Superior temporal gyrus (tissue), 1 donor: ENCODE measurements around the gene ADCY9.
"Not testable (repeated sequence)": the region's sequence is repeated elsewhere in the genome, so short reads cannot be mapped to it uniquely, and the experiment has no call there.

Experiments
- DNase-seq: peaks from one replicate; pipeline ENCODE4 v3.0.0-alpha.2; 2016; ENCODE audit errors: extremely low spot score

The ADCY9 gene

DNA sequence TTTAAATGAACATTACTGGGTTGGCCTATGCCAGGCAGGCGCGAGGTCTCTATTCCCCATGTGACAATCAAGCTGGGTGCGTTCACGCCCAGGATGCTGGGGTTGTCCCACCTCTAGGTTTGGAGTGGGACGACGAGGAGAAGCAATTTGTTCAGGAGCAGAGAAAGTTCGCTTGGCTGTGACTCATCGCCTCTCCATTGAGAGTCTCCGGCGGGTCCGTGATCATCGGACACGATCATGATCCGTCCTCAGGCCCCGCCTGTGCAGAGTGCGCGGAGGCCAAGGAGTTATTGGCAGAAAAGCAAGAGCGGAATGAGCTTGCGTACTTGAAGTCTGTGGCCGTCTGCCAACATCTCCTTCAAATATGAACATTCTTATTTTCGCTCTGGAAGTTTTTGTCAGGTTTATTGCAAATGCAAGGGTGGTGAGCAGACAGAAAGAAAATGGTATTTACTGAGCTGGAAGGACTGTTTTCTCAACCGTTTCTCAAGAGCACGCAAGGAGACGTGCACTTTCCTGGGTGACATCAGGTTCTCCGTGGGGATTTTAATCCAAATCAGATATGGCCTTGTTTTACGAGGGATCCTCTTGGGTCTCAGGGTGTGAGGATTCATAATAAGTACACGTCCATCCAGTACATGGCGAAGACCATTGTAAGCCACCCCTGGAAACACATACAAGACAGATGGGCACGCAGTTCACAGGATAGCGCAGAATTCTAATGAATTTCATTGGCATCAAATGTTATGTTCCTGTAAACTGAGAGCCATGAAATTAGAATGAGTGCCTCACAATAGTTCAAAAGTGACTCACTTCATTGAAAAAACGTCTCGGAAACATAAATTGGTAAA is 165.7 kb downstream of the ADCY9 start:
- DNase-seq: no peak

- no peak for DNase-seq
Measured at GRCh38 chr16:3949946-3950342, 166.3 kb downstream of the ADCY9 start.

DNA sequence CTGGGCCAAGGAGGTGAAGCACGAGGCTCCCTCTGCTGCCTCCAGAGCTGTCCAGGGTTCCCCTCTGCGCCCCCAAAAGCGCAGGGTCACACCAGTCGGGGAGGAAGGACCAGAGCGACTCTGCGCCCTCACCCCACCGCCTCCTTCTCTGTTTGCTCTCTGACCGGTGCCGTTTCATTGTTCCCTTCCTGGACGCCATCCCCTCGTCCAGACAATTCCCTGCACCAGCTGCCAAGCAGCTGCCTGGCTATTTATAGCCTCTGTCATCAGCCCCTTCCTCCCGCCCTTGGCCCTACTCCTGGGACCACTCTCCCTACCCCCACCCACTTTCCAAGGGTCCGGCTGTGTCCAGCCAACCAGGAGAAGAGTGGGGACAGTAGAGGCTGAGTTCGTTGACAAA is 167.0 kb downstream of the ADCY9 start:
- DNase-seq: no peak

DNA sequence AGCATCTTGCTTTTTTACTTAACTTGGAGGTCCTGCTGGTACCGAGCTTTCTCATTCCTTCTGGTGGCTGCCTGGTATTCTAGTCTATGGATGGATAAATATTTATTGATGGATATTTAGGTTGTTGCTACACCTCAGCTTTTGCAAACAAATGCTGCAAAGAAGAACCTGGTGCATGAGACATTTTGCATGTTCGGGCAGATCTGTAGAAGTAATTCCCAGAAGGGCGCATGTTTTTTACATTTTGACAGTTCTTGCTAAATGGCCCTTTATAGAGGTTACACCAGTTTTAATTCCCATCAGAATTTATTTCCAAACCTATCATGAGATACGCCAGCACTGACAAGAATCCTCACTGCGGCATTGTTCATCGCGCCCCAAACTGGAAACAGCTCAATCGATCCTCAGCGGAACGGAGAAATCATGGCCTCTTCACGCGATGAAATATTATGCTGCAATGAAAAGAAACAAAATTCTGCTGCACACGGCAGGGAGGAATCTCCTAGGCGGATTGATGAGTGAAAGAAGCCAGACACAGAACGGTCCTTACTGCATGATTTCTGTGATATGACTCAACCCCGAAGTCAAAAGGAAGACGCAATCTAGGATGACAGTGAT is 167.8 kb downstream of the ADCY9 start:
- DNase-seq: no peak

DNA sequence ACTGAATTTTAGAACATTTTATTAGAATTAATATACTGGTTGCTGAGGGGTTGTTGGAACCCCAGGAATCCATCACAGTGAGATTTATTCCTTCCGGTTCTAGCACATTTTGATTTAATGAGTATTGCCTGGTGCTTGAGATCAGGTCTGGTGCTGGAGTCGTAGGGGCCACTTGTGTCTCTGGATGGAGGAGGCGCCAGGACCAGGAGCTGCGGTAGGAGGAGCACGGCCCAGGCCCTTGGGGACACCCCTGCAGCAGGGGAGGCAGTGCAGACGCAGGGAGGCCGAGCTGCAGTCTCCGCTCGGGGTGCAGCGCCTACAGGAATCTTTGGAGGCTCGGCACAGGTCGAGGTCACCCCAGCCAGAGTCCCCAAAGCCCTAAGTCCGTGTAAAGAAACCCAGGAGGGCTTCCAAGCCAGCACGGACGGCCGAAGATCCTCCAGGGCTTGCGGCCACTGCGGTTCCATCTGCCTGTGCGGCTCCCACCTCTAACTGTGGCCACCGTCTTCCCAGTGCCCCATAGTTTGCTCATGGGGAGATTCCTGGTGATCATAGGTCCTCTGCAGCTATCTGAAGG is 169.6 kb downstream of the ADCY9 start:
- no peak for DNase-seq

- DNase-seq: no peak
Measured at GRCh38 chr16:3945751-3946603, 170.3 kb downstream of the ADCY9 start.

DNA sequence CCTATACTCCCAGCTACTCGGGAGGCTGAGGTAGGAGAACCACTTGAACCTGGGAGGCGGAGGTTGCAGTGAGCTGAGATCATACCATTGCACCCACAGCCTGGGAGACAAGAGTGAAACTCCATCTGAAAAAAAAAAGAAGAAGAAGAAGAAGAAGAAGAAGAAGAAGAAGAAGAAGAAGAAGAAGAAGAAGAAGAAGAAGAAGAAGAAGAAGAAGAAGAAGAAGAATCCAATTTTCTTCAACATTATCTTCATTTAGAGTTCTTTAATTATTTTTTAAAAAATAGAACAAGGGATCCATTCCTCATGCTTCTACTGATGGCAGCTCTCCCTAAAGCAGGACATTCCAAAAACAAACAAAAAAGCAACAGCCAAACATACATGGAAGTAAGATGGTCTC is 171.8 kb downstream of the ADCY9 start:
- not testable (repeated sequence) for DNase-seq

GRCh38 chr16:3942146-3942545 is 174.1 kb downstream of the ADCY9 start:
- not testable (repeated sequence) for DNase-seq

DNA sequence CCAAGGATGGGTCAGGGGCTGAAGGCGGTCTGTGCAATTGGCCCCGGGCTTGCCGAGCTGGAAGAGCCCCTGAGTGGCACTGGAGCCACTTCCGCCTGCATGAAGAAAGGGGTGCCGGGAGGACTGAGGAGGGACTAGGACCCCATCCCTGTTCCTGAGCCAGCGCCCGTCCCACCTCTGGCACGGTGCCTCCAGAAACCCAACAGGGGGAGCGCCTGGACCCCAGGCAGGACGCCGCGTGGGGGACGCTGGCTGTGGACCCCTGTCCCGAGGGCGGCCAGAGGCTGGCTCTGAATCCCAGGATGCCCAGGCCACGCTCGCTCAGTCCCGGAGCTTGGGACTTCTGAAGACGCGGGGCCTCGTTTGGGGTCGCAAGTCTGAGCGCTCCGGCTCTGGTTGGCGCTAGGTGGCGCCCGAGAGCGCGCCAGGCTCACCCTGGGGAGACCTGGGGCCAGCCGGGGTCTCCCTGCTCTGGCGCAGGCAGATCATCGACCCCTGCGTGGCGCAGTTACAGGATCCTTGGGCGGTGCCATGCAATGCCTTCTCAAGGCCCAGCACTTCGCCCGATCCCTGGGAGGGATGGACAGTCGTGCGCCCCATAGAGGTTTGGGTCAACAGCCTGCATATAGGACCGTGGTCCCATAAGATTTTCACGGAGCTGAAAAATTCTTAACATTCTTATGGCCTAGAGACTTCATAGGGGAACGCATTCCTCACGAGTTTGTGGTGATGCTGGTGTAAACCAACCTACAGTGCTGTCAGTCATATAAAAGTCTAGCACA is 177.2 kb downstream of the ADCY9 start:
- no peak for DNase-seq

DNA sequence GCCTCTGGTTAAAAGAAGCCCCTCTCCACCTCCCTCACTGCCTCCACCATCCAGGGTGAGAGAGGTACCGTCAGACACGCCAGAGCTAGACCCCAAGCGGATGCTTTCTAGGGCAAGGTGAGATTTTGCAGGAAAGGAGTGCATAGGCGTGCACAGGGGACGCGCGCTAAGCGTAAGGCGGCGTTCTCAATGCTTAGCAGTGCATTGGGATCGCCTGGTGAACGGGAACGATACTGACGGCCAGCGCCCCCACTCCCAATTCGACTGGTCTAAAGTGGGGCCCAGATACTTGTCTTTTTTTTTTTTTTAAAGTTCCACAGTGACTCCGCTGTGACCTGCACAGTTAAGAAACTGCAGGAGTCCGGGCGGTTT is 177.8 kb downstream of the ADCY9 start:
- no peak for DNase-seq

- no peak for DNase-seq
Measured at GRCh38 chr16:3937066-3937875, 179.0 kb downstream of the ADCY9 start.

GRCh38 chr16:3935921-3936320 is 180.3 kb downstream of the ADCY9 start:
- no peak for DNase-seq

DNA sequence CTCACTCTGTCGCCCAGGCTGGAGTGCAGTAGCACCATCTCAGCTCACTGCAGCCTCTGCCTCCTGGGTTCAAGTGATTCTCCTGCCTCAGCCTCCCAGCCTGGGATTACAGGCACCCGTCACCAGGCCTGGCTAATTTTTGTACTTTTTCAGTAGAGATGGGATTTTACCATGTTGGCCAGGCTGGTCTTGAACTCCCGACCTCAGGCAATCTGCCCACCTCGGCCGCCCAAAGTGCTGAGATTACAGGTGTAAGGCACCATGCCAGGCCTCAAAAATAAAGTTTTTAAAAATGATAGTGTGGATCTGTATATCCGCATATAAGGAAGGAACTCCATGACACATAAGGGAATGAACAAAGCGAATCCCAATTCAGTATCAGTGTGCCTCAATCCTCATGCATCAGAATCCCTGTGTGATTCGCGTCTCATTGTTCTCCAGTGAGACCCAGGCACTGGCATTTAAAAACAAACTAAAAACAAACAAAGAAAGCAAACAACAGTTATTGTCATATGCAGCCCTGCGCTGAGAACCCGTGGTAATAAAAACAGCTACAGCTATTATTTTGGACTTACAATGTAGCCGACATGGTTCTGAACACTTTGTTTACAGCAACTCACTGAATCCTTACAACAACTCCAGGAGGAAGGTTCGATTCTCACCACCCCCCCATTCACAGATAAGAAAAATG is 181.6 kb downstream of the ADCY9 start:
- no peak for DNase-seq

DNA sequence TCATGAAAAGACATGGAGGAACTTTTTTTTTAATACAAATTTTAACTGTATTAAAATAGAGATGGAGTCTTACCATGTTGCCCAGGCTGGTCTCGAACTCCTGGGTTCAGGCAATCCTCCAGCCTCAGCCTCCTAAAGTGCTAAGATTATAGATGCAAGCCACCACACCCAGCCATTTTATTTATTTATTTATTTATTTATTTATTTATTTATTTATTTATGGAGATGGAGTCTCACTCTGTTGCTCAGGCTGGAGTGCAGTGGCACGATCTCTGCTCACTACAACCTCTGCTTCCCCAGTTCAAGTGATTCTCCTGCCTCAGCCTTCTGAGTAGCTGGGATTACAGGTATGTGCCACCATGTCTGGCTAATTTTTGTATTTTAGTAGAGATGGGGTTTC is 189.1 kb downstream of the ADCY9 start:
- not testable (repeated sequence) for DNase-seq

DNA sequence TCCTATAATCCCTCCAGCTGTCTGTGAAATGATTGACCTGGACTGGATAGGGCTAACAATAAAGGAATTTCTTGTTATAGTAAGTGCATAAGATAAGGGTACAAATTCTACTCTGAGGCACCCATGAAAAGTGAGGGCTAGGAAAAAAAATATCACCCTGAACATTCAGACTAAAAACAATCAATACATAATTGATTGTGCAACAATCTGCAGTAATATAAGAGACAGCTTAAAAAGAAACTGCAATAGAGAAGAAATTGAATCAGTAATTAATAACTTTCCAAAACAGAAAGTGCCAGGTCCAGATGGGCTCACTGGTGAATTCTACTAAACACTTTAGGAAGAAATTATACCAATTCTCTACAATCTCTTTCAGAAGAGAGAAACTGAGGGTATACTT is 191.5 kb downstream of the ADCY9 start:
- DNase-seq: no peak

- no peak for DNase-seq
Measured at GRCh38 chr16:3922241-3922640, 194.0 kb downstream of the ADCY9 start.

GRCh38 chr16:3920206-3920605 is 196.0 kb downstream of the ADCY9 start:
- no peak for DNase-seq

DNA sequence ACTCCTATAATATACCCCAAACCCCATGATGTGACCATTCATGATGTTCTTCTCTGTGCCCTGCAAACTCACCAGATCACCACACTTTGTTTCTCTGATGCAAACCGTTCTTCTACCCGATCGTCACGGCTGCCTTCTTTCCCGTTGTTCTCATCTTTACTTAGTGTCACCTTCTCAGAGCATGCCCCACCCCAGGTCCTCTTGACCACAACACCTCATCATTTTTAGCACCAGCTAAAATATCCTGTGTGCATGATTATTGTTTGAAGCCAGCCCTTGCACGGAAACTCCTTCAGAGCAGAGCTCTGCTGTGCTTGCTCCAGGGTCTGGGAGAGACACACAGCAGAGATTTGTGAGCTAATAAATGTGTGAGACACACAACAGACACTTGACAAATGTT is 196.8 kb downstream of the ADCY9 start:
- DNase-seq: no peak

GRCh38 chr16:3915426-3916260 is 200.6 kb downstream of the ADCY9 start:
- no peak for DNase-seq
